ENCODE data around the gene CACNB1.

The CACNB1 gene

DNA sequence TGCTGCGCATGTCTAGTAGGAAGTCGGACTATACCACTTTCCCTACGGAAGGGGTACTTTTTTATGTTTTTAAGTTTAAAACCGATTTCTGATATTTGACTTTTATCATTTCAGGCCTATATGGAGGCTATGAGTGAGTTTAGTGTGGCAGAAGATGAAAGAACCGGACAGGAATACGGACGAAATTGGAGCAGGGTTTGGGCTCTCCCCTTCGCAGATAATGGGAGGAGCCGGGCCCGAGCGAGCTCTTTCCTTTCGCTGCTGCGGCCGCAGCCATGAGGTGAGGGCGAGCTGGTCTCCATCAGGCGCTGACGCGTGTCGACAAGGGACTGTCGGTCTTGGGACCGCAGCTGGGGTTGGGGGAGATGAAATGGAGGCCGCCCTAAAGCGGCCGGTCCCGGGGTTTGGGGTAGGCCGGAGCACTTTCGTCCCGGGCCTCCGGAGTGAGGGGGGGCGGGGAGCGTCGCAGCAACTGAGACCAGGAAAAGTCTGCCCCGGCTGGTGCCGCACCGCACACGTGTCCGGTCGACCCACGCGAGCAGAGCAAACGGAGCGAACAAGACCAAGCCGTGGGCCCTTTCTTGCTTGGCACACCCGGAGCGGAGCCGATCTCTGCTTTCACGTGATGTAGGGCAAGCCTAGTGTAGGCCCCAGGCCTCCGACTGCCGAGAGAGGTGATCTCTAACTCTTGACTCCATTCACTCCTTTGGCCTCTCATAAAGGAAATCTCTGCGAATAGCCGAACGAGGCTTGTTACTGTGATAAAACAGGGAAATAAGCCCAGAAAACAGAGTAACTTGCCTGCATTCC is 2.8 kb upstream of the CACNB1 start, which contains the start of gene RPL19:
TSS of gene RPL19 (plus strand) at position 214 of the 810 bp plus-strand sequence. CDS start at position 276, 62 bp downstream.
- DNase-seq: peak; percentile 30 to 82

DNA sequence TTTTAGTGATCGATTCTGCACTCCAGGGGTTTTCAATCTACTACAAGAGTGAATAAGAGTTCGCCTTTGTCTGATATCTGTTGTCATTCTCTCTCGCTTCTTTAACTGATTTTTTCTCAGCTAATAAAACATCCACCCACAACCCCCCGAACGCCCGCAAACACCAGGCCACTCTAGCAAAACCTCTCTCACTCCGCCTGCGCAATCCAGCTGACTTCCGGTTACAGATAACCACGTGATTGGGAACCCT is 2.3 kb upstream of the CACNB1 start:
- peak; percentile 88 to 96 for DNase-seq

DNA sequence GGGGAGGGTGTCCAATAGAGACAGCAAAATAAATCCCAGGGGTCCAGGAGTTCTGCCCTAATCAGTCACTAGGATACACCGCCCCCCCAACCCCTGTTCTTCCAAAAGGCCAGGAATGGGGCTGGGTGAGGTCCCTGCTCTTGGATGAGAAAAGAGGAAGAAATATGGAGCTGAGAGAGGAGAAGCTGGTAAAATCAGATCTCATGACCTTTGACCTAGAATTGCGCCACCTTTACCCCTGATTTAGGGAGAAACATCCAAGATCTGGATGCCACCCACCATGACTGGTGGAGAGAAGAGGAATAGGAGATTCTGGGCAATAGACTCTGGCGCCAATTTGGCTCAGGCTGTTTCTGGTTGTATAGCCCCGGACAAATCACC is 707 bp upstream of the CACNB1 start:
- no peak for DNase-seq

DNA sequence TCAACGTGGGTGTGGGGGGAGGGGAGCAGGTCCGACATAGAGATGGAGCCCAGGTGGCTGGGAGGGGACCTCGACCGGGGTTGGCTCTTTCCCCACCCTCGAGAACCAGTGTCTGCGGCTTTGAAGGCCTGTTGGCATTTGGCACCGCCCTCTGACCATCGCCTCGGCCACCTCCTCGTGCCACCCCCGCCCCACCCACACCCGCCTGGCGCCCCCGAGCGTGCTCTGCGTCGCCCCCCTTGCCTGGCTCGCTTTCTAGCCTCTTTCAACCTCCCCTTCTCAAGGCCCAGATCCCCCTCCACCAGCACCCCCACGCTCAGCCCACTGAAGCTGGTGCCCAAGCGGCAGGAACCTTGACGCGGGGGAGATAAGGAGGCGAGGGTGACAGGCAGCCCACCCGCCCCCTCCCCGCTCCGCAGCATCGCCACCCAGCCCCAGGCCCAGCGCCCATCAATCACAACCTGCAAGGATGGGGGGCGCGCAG is 619 bp downstream of the CACNB1 start:
- DNase-seq: peak in 1 of 2 experiments; percentile 54

DNA sequence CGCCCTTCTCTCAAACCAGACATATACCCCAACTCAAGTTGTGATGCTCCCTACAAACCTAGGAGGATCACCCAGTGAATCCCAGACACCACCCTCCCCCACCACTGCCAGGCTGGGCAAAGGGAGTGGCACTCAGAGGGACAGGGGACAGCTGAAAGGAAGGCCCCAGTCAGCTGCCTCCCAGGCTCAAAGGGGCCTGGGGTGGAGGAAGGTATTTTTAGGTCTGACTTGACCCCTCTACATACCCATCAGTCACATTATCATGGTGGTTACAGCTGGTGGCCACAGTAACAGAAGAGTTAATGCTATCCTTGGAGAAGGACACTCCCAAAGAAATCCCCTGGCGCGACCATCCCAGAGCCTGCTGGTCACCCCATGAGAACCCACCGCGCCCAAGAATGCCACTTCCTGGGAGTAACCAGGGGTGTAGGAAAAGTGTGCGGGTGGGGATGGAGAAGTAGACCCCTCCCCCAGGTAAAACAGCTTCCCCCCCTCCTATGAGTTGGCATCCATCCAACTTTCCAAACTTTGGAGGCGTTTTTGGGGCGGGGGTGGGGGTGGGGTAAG is 1.1 kb downstream of the CACNB1 start:
- DNase-seq: no peak

DNA sequence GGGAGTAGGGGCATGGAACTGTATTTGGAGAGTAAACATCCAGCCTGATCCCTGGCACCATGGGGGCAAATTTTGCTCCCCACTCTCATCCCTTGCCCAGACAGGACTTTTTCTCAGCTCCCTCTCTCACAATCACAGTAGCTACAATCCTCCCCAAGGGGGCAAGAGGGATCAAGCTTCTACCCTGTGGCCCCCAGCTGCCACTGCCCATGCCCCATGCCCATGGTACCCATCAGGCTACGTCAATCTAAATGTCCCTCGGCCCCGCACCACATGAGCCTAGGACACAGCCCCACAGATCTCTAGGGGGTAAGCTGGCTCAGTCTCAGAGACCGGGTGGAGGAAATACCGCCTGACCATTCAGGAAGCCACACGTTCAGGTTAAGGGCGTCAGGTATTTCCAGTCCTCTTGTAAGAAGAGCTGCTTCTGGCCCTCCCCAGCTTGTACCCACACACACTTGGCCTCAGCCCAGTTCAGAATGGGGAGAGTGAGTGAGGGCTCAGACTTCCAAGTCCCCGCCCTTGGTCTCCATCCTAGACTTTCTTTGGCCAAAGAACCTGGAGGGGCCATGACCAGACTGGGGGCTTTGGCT is 1.8 kb downstream of the CACNB1 start:
- DNase-seq: no peak

DNA sequence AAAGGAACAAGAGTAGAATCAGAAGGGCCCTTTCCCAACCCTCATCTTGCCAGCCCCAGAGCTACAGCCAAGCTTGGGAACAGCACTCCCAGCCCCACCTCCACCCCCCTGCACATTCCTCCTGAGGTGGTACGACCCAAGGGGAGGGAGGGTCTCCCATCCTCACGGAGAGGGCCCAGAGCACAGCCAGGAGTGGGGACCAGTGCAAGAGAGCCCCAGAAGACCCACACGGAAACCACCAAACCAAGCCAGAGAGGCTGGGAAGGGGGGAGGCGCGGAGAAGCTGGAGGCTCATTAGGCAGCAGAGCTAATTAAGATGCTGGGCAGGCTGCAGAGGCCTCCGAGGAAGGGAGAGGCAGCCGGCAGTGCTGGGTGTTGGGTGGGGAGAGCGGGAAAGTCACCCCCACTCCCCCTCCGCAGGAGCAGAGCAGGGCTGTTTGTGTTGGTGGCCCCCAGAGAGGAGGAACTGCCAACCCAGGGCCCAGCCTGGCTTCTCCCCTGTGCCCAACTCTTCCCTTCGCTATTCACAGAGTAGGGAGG is 2.4 kb downstream of the CACNB1 start:
- DNase-seq: no peak

DNA sequence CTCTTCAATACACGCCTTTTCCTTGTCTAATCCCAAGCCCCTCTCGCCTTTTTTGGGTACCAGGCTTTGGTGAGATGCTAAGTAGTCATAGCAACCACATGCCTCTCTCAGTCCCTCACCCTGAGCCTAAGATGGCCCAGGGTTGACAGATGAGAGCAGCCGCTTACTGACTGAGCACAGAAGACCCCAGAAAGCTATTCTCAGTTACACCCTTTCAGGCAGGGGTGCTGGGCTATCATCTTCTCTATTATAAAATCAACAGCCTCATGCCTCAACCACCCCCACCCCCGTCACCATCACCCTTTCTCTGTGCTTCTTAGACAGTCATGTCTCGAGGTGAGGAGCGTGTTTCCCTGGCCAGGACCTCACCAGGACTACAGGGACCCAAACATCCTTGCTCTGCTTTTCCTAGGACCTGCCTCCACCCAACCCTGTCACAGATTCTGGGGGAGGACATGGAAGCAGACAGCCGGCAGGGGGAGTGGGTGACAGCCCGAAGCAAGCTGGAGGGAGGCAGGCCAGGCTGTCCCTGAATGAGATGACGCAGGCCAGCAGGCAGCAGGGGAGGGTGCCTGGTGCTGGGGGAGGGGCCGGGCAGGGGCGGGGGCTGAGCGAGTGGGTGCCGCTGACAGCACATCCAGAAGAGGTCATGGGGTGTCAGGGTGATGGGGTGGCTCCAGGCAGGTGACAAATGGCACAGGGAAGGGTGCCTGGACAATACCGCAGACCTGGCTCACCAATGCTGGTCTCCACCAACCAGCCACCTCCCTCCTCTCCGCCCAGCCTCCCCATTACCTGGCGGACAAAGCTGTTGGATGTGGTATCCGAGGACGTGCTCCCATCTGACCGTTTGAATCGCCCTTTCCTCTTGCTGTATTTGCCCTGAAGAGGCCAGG is 3.1 kb downstream of the CACNB1 start:
- peak in 1 of 2 experiments; percentile 27 for DNase-seq

DNA sequence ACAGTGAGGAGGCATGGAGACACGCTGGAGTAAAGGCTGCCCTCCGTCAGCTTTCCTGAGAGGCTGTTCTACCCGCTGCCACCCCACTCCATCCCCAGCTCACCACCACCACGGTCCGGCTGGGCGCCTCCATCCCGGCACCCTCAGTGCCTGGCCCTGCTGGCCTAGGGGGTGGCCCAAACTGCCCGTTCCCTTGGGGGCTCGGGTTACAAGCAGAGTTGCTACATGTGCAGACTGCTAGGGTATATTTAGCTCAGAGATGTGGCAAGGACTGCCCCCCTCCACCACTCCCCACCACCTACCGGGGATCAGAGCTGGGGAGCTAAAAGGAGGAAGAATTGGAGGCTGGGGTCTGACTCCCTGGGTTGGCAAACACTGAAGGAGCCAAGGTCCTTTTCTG is 4.1 kb downstream of the CACNB1 start:
- DNase-seq: no peak

DNA sequence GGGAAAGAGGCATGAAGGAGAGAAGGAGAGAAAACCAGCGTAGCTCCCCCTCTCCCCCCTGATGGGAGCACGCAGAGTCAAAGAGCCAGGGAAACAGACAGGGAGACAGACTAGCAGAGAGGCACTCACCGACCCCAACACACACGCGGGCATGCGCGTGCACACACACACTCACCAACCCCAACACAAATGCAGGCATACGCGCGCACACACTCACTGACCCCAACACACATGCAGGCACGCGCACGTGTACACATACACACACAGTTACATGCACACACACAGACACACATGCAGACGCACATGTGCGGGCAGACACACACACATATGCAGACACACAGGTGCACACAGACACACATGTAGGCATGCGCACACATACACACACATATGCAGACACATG is 4.6 kb downstream of the CACNB1 start:
- DNase-seq: no peak

DNA sequence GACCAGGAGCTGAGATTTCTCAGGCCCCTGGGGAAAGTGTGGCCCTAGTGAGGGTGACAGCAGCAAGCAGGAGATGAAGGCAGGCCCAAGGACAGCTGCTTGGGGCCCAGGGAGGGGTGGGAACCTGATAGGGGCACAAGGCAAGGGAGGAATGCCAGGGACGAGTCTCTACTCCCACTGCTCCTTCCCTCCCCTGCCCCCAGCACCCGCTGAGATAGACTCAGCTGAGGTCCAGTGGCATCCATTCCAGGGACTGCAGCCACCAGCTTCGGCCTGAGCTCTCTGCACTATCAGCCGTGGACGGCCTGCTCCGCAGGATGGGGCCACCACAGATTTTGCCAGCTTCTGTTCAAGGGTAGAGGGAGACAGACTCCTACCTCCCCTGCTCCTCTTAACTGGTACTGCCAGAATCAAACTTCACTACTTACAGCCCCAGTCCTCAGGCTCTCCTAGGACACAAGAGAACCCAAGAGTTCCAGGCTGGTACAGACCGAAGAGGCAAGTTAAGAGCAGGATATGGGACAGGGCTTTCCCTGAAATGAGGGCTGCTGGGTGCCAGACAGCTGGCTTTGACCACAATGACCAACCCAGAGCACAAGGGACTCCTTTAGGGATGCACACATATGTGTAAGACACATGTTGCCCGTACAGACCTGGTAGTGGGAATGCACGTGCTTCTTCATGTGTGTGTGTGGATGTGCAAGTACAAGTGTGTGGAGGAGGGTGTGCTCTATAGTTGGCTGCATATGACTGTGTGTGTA is 5.5 kb downstream of the CACNB1 start:
- DNase-seq: no peak

DNA sequence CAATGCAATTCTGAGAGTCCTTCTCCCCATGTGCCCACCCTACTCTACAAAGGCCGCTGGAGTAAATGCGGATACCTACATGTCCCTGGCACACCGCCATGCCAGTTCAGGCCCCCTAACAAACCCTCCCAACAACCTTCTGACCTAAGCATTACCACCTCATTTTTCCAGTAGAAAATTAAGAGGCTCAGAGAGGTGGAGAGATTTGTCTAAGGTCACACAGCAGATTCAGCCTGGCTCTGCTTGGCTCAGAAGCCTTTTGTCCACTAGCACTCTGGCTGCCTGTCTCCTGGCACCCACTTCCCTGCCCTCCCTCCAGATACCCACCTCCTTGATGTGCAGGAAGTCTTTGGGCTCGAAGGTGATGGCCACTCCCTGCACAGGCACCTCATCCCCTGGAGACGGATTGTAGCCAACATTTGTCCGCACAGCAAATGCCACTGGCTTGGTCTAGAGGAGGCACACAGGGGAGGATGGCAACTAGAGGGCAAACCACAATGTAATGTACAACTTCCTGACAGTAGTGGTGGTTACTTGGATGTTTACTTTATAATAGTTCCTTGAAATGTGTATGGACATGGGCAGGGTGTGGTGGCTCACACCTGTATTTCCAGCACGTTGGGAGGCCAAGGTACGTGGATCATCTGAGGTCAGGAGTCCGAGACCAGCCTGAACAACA is 10.2 kb downstream of the CACNB1 start:
- DNase-seq: no peak

DNA sequence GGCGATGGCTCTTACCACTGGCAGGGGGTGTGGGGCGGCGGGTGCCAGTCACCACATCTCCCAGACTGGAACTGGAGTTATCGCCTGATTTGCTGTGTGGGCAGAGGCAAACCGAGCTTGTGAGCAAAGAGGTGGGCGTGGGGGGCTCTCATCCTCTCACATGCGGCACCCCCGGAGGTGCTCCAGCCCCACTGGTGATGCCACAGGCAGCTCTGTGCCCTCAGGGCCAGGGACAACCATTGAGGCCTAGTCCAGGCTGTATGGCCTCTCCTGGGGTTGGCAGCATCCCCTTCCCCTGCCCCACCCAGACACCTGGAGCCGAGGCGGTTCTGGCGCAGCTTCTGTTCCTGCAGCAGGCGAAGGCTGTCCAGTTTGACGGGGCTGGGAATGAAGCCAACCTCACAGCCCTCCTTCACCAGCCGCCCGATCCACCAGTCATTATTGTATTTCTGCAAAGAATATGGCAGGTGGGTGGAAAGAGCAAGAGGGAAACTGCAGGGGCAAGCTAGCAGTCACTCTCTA is 10.9 kb downstream of the CACNB1 start:
- DNase-seq: no peak

DNA sequence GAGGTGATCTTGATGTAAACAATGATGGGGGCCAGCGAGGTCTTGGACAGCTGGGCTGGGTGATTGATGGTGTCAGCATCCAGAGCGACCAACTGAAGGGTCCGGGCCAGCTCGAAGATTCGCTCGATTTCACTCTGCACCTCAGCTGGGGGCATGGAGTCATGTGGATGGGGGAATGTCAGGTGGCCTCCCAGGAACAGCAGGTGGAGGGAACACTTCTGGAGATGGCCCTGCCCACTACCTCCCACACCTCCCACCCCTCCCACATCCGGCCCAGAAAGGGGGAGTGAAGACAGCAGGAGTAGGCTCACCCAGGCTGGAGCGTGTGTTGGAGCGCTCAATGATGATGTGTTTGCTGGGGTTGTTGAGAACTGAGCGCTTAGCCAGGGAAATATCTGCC is 13.7 kb downstream of the CACNB1 start:
- DNase-seq: no peak

DNA sequence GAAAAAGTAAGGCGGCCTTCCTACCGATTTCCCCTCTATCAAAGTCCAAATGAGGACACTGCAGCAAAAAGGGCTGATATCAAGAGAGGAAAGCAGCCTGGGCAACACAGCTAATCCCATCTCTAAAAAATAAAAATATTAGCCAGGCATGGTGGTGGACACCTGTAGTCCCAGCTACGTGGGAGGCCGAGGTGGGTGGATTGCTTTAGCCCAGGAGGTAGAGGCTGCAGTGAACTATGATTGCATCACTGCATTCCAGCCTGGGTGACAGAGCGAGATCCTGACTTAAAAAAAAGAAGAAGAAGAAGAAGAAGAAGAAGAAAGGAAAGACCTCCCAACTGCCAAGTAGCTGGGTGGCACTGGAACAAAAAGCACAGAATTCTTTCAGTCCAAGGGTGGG is 14.4 kb downstream of the CACNB1 start:
- no peak for DNase-seq

DNA sequence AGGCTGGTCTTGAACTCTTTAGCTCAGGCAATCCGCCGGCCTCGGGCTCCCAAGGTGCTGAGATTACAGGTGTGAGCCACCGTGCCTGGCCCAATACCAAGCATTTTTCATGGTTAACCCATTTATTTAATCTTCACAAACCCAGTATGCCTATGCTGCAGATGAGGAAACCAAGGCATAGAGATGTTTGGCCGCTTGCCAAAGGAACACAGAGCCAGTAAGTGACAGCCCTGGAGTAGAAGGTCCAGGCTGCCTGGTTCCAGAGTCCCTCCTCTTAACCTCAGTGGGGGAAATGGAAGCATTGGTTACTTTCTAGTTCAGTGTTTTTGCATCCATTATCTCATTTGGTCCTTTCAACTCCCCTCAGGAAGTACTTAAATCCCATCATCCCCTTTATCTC is 16.2 kb downstream of the CACNB1 start:
- DNase-seq: no peak

DNA sequence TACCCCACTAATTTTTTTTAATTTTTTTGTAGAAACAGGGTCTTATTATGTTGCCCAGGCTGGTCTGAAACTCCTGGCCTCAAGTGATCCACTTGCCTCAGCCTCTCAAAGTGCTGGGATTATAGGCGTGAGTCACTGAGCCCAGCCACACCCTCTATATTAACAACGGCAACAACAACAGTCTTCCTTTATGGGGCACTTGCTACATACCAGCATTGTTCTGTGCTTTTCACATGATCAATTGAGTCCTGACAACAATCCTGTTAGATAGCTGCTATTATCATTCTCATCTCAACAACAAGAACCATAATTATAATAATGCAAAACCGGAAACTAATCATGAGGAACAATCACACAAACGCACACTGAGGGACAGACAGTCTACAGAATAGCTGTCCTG is 18.9 kb downstream of the CACNB1 start:
- no peak for DNase-seq

DNA sequence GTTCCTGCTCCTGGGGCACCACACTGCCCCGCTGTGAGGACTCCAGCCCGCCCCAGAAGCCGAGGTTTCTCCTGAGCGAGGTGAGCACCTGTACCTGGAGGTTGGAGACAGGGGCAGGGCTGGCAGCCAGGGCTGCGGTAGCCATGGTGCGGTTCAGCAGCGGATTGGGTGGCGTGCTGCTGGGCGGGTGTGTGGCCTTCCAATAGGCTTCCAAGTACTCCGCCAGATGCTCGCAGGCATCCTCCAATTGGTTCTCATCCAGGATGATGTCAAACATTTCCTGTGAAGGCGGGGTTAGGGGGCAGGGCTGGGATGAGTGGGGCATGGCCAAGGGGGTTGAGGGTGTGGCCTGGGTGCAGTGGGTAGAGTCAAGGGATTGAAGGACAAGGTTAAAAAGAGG is 20.2 kb downstream of the CACNB1 start:
- no peak for DNase-seq

DNA sequence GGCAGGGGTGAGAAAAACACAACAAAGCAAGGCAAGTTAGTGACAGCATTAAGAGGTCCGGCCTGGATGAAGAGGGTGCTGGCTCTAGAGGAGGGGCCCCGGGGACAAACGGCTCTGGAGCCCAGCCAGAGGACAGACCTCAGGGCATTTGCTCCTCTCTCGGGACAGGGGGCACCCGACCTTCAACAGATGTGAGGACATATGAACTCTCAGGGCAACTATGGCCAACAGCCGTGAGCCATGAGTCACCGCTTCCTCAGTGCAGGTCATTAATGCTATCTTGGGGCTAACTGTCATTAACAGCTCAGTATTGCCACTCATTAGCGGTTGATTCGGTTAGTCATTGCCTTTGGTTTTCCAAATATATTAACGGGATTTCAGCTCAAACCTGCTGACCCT is 21.8 kb downstream of the CACNB1 start:
- DNase-seq: no peak

DNA sequence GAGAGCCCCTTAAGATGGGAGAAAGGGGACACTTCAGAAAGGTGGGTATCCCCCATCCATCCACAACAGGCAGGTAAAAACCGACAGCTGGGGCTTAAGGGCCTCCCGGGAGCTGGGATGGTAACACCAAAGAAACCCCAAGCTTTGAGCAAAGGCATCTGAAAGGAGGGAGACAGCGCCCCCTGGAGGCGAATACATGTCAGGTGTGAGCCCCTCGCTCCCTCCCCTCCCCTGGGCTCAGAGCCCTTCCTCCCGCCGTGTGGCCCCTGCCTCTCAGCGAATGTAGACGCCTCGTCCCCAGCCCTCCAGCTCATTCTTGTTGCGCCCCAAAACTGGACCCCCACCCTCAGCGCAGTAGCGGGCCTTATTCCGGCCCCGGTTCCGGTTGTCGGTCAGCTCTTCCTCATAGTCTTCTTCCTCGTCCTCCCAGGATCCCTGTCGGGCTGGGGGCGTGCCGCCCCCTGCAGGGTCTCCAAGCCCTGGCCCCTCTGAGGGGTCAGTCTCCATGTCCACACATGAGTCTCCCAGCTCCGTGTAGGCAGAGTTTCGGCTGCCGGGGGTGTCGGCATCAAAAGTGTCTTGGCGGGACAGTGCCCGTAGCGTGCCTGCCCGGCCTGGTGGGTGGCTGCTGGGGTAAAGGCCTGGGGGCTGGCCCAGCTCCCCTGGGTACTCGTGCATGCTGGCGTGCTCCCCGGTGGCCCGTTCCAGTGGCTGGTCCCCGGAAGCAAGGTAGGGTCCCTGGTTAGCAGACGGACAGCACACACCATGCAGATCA is 22.4 kb downstream of the CACNB1 start:
- peak; percentile 86 to 92 for DNase-seq

Data from NCI-H524 (cell line).